Fibroblast of the aortic adventitia (primary cell): ENCODE data around the gene OR1B1. TPM values are rescaled to one million over a fixed set of nuclear protein-coding genes. Genes with fewer than 3 reads are reported as not detected.

ENCODE experiments used
- DNase-seq: peaks from one replicate; pipeline ENCODE4 v3.0.0-alpha.2; 2010; ENCODE audit warnings: low read depth
- H3K4me3 ChIP-seq: 2 replicates; pipeline ENCODE4 v1.5.1; 2011; ENCODE audit warnings: low read depth, mild to moderate bottlenecking, control low read depth, low read length, moderate library complexity
- CTCF ChIP-seq: IDR thresholded peaks from 2 replicates; pipeline ENCODE4 v1.5.1; 2011; ENCODE audit warnings: mild to moderate bottlenecking, low read length, control low read depth, inconsistent platforms; ENCODE audit not compliant: insufficient read depth
- total RNA-seq: library from RNA; depleted of rRNA; stranded (reverse); fragments of >200 nt; gene quantifications from 2 replicates; pipeline ENCODE4 v1.2.3, GENCODE V29; 2012; ENCODE audit warnings: low replicate concordance

Gene OR1B1
- not detected in 2 replicates for total RNA-seq

- no peak for TF ChIP-seq CTCF
- no peak within 1 kb of the TSS for H3K4me3 ChIP-seq
- no peak for DNase-seq
These were observed at the start of gene OR1B1 for GRCh38 chr9:122657527-122657926. Gene OR1B1, minus strand, starts transcription at chr9:122657627.

- TF ChIP-seq CTCF = no peak
- H3K4me3 ChIP-seq = no peak overlapping the region
- DNase-seq = no peak
These were observed 38.3 kb upstream of the OR1B1 start for GRCh38 chr9:122695696-122696095.

DNA sequence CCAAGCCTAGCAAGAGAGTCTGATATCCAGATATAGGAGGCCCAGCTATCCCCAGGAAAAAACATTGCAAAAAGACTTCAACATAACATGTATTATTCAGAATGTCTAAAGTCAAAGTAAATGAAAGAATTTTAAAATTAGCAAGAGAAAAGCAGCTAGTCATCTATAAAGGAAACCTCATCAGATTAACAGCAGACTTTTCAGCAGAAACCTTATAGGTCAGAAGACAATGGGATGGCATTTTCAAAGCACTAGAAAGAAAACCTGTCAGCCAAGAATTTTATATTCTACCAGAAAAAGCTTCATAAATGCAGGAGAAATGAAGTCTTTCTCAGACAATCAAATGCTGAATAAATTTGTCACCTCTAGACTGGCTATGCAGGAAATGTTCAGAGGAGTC lies 27.4 kb upstream of the OR1B1 start:
- TF ChIP-seq CTCF = no peak
- no peak for DNase-seq
- H3K4me3 ChIP-seq = no peak overlapping the region

DNA sequence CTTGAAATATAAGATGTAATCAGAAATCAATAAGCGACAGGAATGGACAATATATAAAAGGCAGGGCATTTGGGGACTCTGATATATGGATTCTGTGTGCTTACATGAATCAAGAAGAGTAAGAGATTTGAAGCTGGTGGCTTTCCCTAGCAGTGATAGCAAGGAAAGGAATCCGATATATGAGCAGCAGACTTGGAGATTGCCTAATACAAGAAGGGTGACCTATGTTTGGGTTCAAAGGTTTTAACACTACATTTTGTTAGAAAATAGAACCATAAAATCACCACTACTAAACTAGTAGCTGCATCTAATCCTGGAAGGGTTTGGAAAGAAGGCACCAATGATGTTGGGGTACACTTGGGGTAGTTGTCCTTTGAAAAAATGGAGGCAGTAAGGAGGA lies 15.1 kb upstream of the OR1B1 start:
- H3K4me3 ChIP-seq = no peak overlapping the region
- no peak for TF ChIP-seq CTCF
- no peak for DNase-seq

- TF ChIP-seq CTCF = no peak
- H3K4me3 ChIP-seq = no peak within 1 kb of the TSS
- no peak for DNase-seq
These were observed 4.0 kb upstream of the OR1B1 start, which contains the start of gene OR1L1 for GRCh38 chr9:122661416-122661815. Gene OR1L1, plus strand, starts transcription at chr9:122661716. Its CDS starts 0 bp downstream, at chr9:122661716.

DNA sequence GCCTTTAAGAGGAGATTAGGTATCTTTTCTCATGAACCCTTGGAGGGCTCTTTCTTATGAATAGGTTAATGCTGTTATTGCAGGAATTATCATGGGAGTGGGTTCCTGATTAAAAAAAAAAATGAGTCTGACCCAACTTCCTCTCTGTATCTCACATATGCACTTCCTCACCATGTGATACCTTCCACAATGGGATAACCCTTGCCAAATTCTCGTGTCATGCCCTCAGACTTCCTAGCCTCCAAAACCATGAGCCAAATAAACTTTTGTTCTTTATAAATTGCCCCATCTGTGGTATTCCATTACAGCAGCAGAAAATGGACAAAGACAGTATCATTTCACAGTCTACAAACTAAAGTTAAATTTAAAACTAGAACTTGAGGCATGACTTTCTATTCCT lies 1.0 kb downstream of the OR1B1 start:
- TF ChIP-seq CTCF = no peak
- no peak overlapping the region for H3K4me3 ChIP-seq
- DNase-seq = no peak

GRCh38 chr9:122642226-122642625 lies 15.2 kb downstream of the OR1B1 start:
- no peak overlapping the region for H3K4me3 ChIP-seq
- DNase-seq = no peak
- TF ChIP-seq CTCF = no peak
